H1 (cell line): ENCODE measurements around the gene SFXN2.

Experiments
- ATF3 ChIP-seq: IDR thresholded peaks from 2 replicates; pipeline ENCODE4 v1.6.1; 2011; ENCODE audit warnings: low read depth, mild to moderate bottlenecking, low read length; ENCODE audit not compliant: insufficient read depth
- CTCF ChIP-seq, 3 experiments: IDR thresholded peaks; 1 replicate in 2 of 3; 2 replicates in 1 of 3; pipeline versions ENCODE4 v1.5.1 to v1.6.1; 2011; ENCODE audit warnings: low read length in 3 of 3, mild to moderate bottlenecking in 3 of 3, inconsistent platforms in 2 of 3, low read depth in 1 of 3, moderate library complexity in 1 of 3; ENCODE audit not compliant: insufficient read depth in 1 of 3; ENCODE audit errors: control extremely low read depth in 1 of 3
- FOSL1 ChIP-seq: IDR thresholded peaks from 2 replicates; pipeline ENCODE4 v1.6.1; 2011; ENCODE audit warnings: mild to moderate bottlenecking, low read depth, low read length, moderate library complexity; ENCODE audit not compliant: insufficient read depth
- HDAC2 ChIP-seq, 2 experiments: fragments of 300-600 bp in 1 of 2; sonication (generic) in 1 of 2; IDR thresholded peaks; 2 replicates each; pipeline ENCODE4 v1.6.1; 2011 to 2012; ENCODE audit warnings: low read depth in 2 of 2, low read length in 2 of 2, mild to moderate bottlenecking in 2 of 2, moderate library complexity in 2 of 2, borderline replicate concordance in 1 of 2, inconsistent platforms in 1 of 2
- POLR2A ChIP-seq, 2 experiments: IDR thresholded peaks; 1 replicate in 1 of 2; 2 replicates in 1 of 2; pipeline ENCODE4 v1.6.1; 2011; ENCODE audit warnings: low read depth in 2 of 2, low read length in 2 of 2, mild to moderate bottlenecking in 2 of 2; ENCODE audit errors: control extremely low read depth in 1 of 2
- POLR2AphosphoS5 ChIP-seq: IDR thresholded peaks from 2 replicates; pipeline ENCODE4 v1.6.1; 2011; ENCODE audit warnings: low read depth, low read length
- TAF1 ChIP-seq: IDR thresholded peaks from 2 replicates; pipeline ENCODE4 v1.6.1; 2011; ENCODE audit warnings: mild to moderate bottlenecking, low read depth, low read length

- TF ChIP-seq ATF3 (no peak), CTCF (IDR thresholded peaks at IDR 0.05; ENCODE audit: control extremely low read depth in 1 of 3, insufficient read depth in 1 of 3, low read depth in 1 of 3, low read length in 3 of 3) (no peak), POLR2A (IDR thresholded peaks at IDR 0.05; ENCODE audit: control extremely low read depth in 1 of 2, low read depth in 2 of 2, low read length in 2 of 2) (no peak), POLR2AphosphoS5 (no peak), TAF1 (no peak), HDAC2 (IDR thresholded peaks at IDR 0.05; ENCODE audit: borderline replicate concordance in 1 of 2, low read depth in 2 of 2, low read length in 2 of 2) (no peak), FOSL1 (no peak)
Observed at GRCh38 chr10:102764470-102765161, 50.2 kb downstream of the SFXN2 start.
